Measurements from ENCODE around the gene CCDC188.

Gene CCDC188

GRCh38 chr22:20130319-20130718, 20.5 kb downstream of the CCDC188 start:
- peak overlapping the region; percentile 51 for H3K4me3 Mint-ChIP-seq
- H3K27me3 Mint-ChIP-seq: no peaks in the 10 kb centered on the region
- H3K4me1 Mint-ChIP-seq (ENCODE audit: low read depth): peaks cover 17% of the 10 kb centered on the region
- no peaks in the 10 kb centered on the region for H3K9me3 Mint-ChIP-seq (ENCODE audit: low read depth)
- H3K27ac Mint-ChIP-seq: no peak overlapping the region
- H3K36me3 Mint-ChIP-seq: no peaks in the 10 kb centered on the region

GRCh38 chr22:20129747-20130014, 21.2 kb downstream of the CCDC188 start:
- H3K4me1 Mint-ChIP-seq (ENCODE audit: low read depth): peaks cover 17% of the 10 kb centered on the region
- no peak overlapping the region for H3K4me3 Mint-ChIP-seq
- no peaks in the 10 kb centered on the region for H3K36me3 Mint-ChIP-seq
- no peaks in the 10 kb centered on the region for H3K27me3 Mint-ChIP-seq
- H3K27ac Mint-ChIP-seq: no peak overlapping the region
- no peaks in the 10 kb centered on the region for H3K9me3 Mint-ChIP-seq (ENCODE audit: low read depth)

- Mint-ChIP-seq H3K27ac (peak overlapping the region; percentile 64), H3K27me3 (no peaks in the 10 kb centered on the region), H3K4me1 (ENCODE audit: low read depth) (peaks cover 17% of the 10 kb centered on the region), H3K4me3 (peak overlapping the region; percentile 59), H3K36me3 (no peaks in the 10 kb centered on the region), H3K9me3 (ENCODE audit: low read depth) (no peaks in the 10 kb centered on the region)
Measured at GRCh38 chr22:20128902-20129746, 21.7 kb downstream of the CCDC188 start.

- H3K4me1 Mint-ChIP-seq (ENCODE audit: low read depth): peaks cover 14% of the 10 kb centered on the region
- H3K27me3 Mint-ChIP-seq: no peaks in the 10 kb centered on the region
- H3K4me3 Mint-ChIP-seq: no peak overlapping the region
- H3K36me3 Mint-ChIP-seq: no peaks in the 10 kb centered on the region
- peak overlapping the region; percentile 64 for H3K27ac Mint-ChIP-seq
- H3K9me3 Mint-ChIP-seq (ENCODE audit: low read depth): no peaks in the 10 kb centered on the region
Measured at GRCh38 chr22:20128619-20128901, 22.3 kb downstream of the CCDC188 start.

- Mint-ChIP-seq H3K36me3 (no peaks in the 10 kb centered on the region), H3K27ac (peak overlapping the region; percentile 76), H3K9me3 (ENCODE audit: low read depth) (no peaks in the 10 kb centered on the region), H3K4me1 (ENCODE audit: low read depth) (peaks cover 13% of the 10 kb centered on the region), H3K4me3 (no peak overlapping the region), H3K27me3 (no peaks in the 10 kb centered on the region)
Measured at GRCh38 chr22:20127869-20128618, 22.8 kb downstream of the CCDC188 start.

- Mint-ChIP-seq H3K9me3 (ENCODE audit: low read depth) (no peaks in the 10 kb centered on the region), H3K4me1 (ENCODE audit: low read depth) (peaks cover 11% of the 10 kb centered on the region), H3K27ac (peak overlapping the region; percentile 76), H3K27me3 (no peaks in the 10 kb centered on the region), H3K4me3 (no peak overlapping the region), H3K36me3 (no peaks in the 10 kb centered on the region)
Measured at GRCh38 chr22:20127318-20127868, 23.5 kb downstream of the CCDC188 start.

- H3K4me3 Mint-ChIP-seq: no peak overlapping the region
- H3K27me3 Mint-ChIP-seq: no peaks in the 10 kb centered on the region
- peaks cover 18% of the 10 kb centered on the region for H3K4me1 Mint-ChIP-seq (ENCODE audit: low read depth)
- H3K36me3 Mint-ChIP-seq: no peaks in the 10 kb centered on the region
- no peaks in the 10 kb centered on the region for H3K9me3 Mint-ChIP-seq (ENCODE audit: low read depth)
- H3K27ac Mint-ChIP-seq: no peak overlapping the region
Measured at GRCh38 chr22:20126284-20127029, 24.4 kb downstream of the CCDC188 start.

GRCh38 chr22:20125201-20126174, 25.4 kb downstream of the CCDC188 start:
- H3K9me3 Mint-ChIP-seq (ENCODE audit: low read depth): no peaks in the 10 kb centered on the region
- H3K4me3 Mint-ChIP-seq: no peak overlapping the region
- H3K27me3 Mint-ChIP-seq: no peaks in the 10 kb centered on the region
- H3K27ac Mint-ChIP-seq: no peak overlapping the region
- peaks cover 21% of the 10 kb centered on the region for H3K4me1 Mint-ChIP-seq (ENCODE audit: low read depth)
- no peaks in the 10 kb centered on the region for H3K36me3 Mint-ChIP-seq

- no peaks in the 10 kb centered on the region for H3K9me3 Mint-ChIP-seq (ENCODE audit: low read depth)
- no peaks in the 10 kb centered on the region for H3K36me3 Mint-ChIP-seq
- H3K4me3 Mint-ChIP-seq: no peak overlapping the region
- peaks cover 27% of the 10 kb centered on the region for H3K4me1 Mint-ChIP-seq (ENCODE audit: low read depth)
- H3K27me3 Mint-ChIP-seq: no peaks in the 10 kb centered on the region
- peak overlapping the region; percentile 50 for H3K27ac Mint-ChIP-seq
Measured at GRCh38 chr22:20124083-20124787, 26.6 kb downstream of the CCDC188 start.

- Mint-ChIP-seq H3K36me3 (no peaks in the 10 kb centered on the region), H3K9me3 (ENCODE audit: low read depth) (no peaks in the 10 kb centered on the region), H3K4me3 (no peak overlapping the region), H3K4me1 (ENCODE audit: low read depth) (peaks cover 26% of the 10 kb centered on the region), H3K27ac (no peak overlapping the region), H3K27me3 (no peaks in the 10 kb centered on the region)
Measured at GRCh38 chr22:20123366-20124082, 27.3 kb downstream of the CCDC188 start.

GRCh38 chr22:20121856-20122415, 28.9 kb downstream of the CCDC188 start:
- Mint-ChIP-seq H3K27me3 (no peaks in the 10 kb centered on the region), H3K9me3 (ENCODE audit: low read depth) (no peaks in the 10 kb centered on the region), H3K36me3 (no peaks in the 10 kb centered on the region), H3K4me1 (ENCODE audit: low read depth) (peaks cover 31% of the 10 kb centered on the region), H3K27ac (peak overlapping the region; percentile 16), H3K4me3 (peak overlapping the region; percentile 49)

GRCh38 chr22:20118300-20119020, 32.4 kb downstream of the CCDC188 start:
- Mint-ChIP-seq H3K27me3 (no peaks in the 10 kb centered on the region), H3K9me3 (ENCODE audit: low read depth) (no peaks in the 10 kb centered on the region), H3K27ac (peak overlapping the region; percentile 93), H3K4me3 (peak overlapping the region; percentile 95), H3K36me3 (peaks cover 3% of the 10 kb centered on the region), H3K4me1 (ENCODE audit: low read depth) (peaks cover 40% of the 10 kb centered on the region)

All from activated naive CD8-positive, alpha-beta T cell (primary cell).